HG03571 (cell line): Measurements from ENCODE around the gene HSP90AB1.

Experiments used
- ATAC-seq: cut with Tn5 transposase; IDR thresholded peaks from one replicate; pipeline ENCODE4 v1.9.1; 2021; ENCODE audit not compliant: unreplicated experiment

HSP90AB1 gene

GRCh38 chr6:44254191-44255104, 7.5 kb downstream of the HSP90AB1 start:
- no peak for ATAC-seq

- no peak for ATAC-seq
Measured at GRCh38 chr6:44255105-44255808, 8.4 kb downstream of the HSP90AB1 start.

GRCh38 chr6:44255871-44256774, 9.2 kb downstream of the HSP90AB1 start:
- ATAC-seq, result no peak

- no peak for ATAC-seq
Measured at GRCh38 chr6:44256775-44257024, 9.8 kb downstream of the HSP90AB1 start.

- ATAC-seq, result peak; percentile 45
Measured at GRCh38 chr6:44257025-44257752, 10.3 kb downstream of the HSP90AB1 start, which contains the start of gene SLC35B2. Gene SLC35B2, minus strand, starts transcription at chr6:44257528. Its CDS starts 118 bp downstream, at chr6:44257410.

- ATAC-seq, result peak; percentile 22
Measured at GRCh38 chr6:44257753-44258324, 10.9 kb downstream of the HSP90AB1 start.

- ATAC-seq, result no peak
Measured at GRCh38 chr6:44258325-44258863, 11.5 kb downstream of the HSP90AB1 start.

- ATAC-seq, result no peak
Measured at GRCh38 chr6:44258921-44259320, 12.0 kb downstream of the HSP90AB1 start.

- ATAC-seq, result no peak
Measured at GRCh38 chr6:44260011-44260410, 13.1 kb downstream of the HSP90AB1 start.

- no peak for ATAC-seq
Measured at GRCh38 chr6:44260451-44261297, 13.8 kb downstream of the HSP90AB1 start.

GRCh38 chr6:44261581-44261980, 14.7 kb downstream of the HSP90AB1 start:
- no peak for ATAC-seq

- no peak for ATAC-seq
Measured at GRCh38 chr6:44262467-44263353, 15.8 kb downstream of the HSP90AB1 start.

GRCh38 chr6:44263354-44264100, 16.6 kb downstream of the HSP90AB1 start:
- ATAC-seq, result no peak

- ATAC-seq, result peak; percentile 29
Measured at GRCh38 chr6:44264154-44265006, 17.5 kb downstream of the HSP90AB1 start.

GRCh38 chr6:44265007-44265721, 18.3 kb downstream of the HSP90AB1 start, which contains the start of gene NFKBIE:
Gene NFKBIE, minus strand, starts transcription at chr6:44265551. Its CDS starts 205 bp downstream, at chr6:44265346.
- ATAC-seq, result peak; percentile 34
